Measurements from ENCODE around the gene TREH.

TREH gene

GRCh38 chr11:118645066-118645715 lies 34.3 kb downstream of the TREH start:
- DNase-seq (ENCODE audit: low spot score): no peak

GRCh38 chr11:118644496-118644895 lies 35.0 kb downstream of the TREH start:
- DNase-seq (ENCODE audit: low spot score): no peak

- DNase-seq (ENCODE audit: low spot score): no peak
Measured at GRCh38 chr11:118643995-118644345, 35.5 kb downstream of the TREH start.

GRCh38 chr11:118643142-118643994 lies 36.1 kb downstream of the TREH start:
- DNase-seq (ENCODE audit: low spot score): no peak

- DNase-seq (ENCODE audit: low spot score): no peak
Measured at GRCh38 chr11:118641397-118642019, 37.9 kb downstream of the TREH start.

GRCh38 chr11:118640332-118641154 lies 38.9 kb downstream of the TREH start:
- no peak for DNase-seq (ENCODE audit: low spot score)

GRCh38 chr11:118639899-118640298 lies 39.6 kb downstream of the TREH start:
- DNase-seq (ENCODE audit: low spot score): no peak

- no peak for DNase-seq (ENCODE audit: low spot score)
Measured at GRCh38 chr11:118638726-118639125, 40.7 kb downstream of the TREH start.

GRCh38 chr11:118636569-118637290 lies 42.7 kb downstream of the TREH start:
- no peak for DNase-seq (ENCODE audit: low spot score)

GRCh38 chr11:118635642-118636041 lies 43.8 kb downstream of the TREH start:
- DNase-seq (ENCODE audit: low spot score): no peak

GRCh38 chr11:118635237-118635591 lies 44.2 kb downstream of the TREH start:
- DNase-seq (ENCODE audit: low spot score): peak; percentile 55

GRCh38 chr11:118634431-118635236 lies 44.8 kb downstream of the TREH start:
- peak; percentile 53 for DNase-seq (ENCODE audit: low spot score)

GRCh38 chr11:118633979-118634378 lies 45.5 kb downstream of the TREH start:
- DNase-seq (ENCODE audit: low spot score): no peak

GRCh38 chr11:118633319-118633690 lies 46.1 kb downstream of the TREH start:
- DNase-seq (ENCODE audit: low spot score): no peak

GRCh38 chr11:118632577-118633318 lies 46.7 kb downstream of the TREH start:
- DNase-seq (ENCODE audit: low spot score): no peak

GRCh38 chr11:118631142-118631909 lies 48.1 kb downstream of the TREH start:
- DNase-seq (ENCODE audit: low spot score): no peak

- no peak for DNase-seq (ENCODE audit: low spot score)
Measured at GRCh38 chr11:118629761-118630661, 49.4 kb downstream of the TREH start.

GRCh38 chr11:118628861-118629549 lies 50.4 kb downstream of the TREH start:
- no peak for DNase-seq (ENCODE audit: low spot score)

Data from Ammon's horn (tissue), 1 donor.